ENCODE data around the gene ZC3H4. TPM values are rescaled to one million over a fixed set of nuclear protein-coding genes. Genes with fewer than 3 reads are reported as not detected.
A peak's percentile ranks its signal among the peaks of the same experiment; 100 is the strongest.

The ZC3H4 gene
- total RNA-seq, 1 donor from 2014 or later, result 49.3 TPM

DNA sequence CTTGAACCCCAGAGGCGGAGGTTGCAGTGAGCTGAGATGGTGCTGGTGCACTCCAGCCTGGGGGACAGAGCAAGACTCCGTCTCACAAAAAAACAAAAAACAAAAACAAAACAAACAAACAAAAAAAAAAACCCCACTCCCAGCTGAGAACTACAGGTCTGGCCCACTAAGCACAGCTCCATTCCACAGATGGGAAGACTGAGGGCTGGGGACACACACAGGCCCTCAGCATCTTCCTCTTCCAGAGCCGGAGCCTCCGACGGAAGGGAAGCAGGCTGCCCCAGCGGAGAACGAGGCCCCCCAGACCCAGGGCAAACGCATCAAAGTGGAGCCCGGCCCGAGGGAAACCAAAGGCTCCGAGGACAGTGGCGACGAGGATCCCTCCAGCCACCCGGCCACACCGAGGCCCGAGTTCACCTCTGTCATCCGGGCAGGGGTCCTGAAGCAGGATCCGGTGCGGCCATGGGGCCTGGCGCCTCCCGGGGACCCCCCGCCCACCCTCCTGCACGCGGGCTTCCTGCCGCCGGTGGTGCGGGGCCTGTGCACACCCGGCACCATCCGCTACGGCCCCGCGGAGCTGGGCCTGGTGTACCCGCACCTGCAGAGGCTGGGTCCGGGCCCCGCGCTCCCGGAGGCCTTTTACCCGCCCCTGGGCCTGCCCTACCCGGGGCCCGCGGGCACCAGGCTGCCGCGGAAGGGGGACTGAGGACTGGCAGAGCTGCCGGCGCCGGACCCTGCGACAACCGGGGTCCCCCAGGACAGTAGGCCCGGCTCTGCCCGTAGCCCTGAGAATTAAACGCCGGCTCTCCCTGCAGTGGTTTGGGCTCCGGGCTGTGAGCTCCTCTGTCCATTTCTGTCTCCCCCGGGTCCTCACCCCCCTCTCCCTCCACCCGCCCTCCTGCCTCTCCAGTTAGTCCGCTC is 68.4 kb downstream of the ZC3H4 start:
- DNase-seq (no peak), ATAC-seq (no peak)
- Histone ChIP-seq H3K4me1 (peaks cover 11% of the 10 kb centered on the region), H3K27me3 (ENCODE audit: low read depth) (no peaks in the 10 kb centered on the region), H3K9me3 (no peaks in the 10 kb centered on the region), H3K27ac (no peak overlapping the region), H3K36me3 (no peaks in the 10 kb centered on the region), H3K4me3 (no peak overlapping the region)
- intact Hi-C loops (cut with DNase I), result no loop called here
- no peak for TF ChIP-seq CTCF (IDR thresholded peaks at IDR 0.05)

- intact Hi-C loops (cut with DNase I), result no loop called here
- Histone ChIP-seq H3K9me3 (no peaks in the 10 kb centered on the region), H3K27me3 (ENCODE audit: low read depth) (no peaks in the 10 kb centered on the region), H3K27ac (no peak overlapping the region), H3K4me3 (no peak overlapping the region), H3K4me1 (peaks cover 7% of the 10 kb centered on the region), H3K36me3 (no peaks in the 10 kb centered on the region)
- no peak for TF ChIP-seq CTCF (IDR thresholded peaks at IDR 0.05)
- no peak for ATAC-seq
- DNase-seq, result no peak
Observed at GRCh38 chr19:47040869-47041268, 72.7 kb downstream of the ZC3H4 start.

GRCh38 chr19:47039239-47039874 is 74.2 kb downstream of the ZC3H4 start:
- Histone ChIP-seq H3K4me3 (no peak overlapping the region), H3K27me3 (ENCODE audit: low read depth) (no peaks in the 10 kb centered on the region), H3K27ac (no peak overlapping the region), H3K4me1 (peaks cover 15% of the 10 kb centered on the region), H3K36me3 (no peaks in the 10 kb centered on the region), H3K9me3 (no peaks in the 10 kb centered on the region)
- ATAC-seq (no peak), DNase-seq (no peak)
- intact Hi-C loops (cut with DNase I), result no loop called here
- no peak for TF ChIP-seq CTCF (IDR thresholded peaks at IDR 0.05)

- no peak for DNase-seq
- TF ChIP-seq CTCF (IDR thresholded peaks at IDR 0.05), result no peak
- H3K4me1 ChIP-seq, result peaks cover 15% of the 10 kb centered on the region
- ATAC-seq, result no peak
- no peaks in the 10 kb centered on the region for H3K9me3 ChIP-seq
- no peaks in the 10 kb centered on the region for H3K27me3 ChIP-seq (ENCODE audit: low read depth)
- H3K36me3 ChIP-seq, result no peaks in the 10 kb centered on the region
- intact Hi-C loops (cut with DNase I), result no loop called here
- no peak overlapping the region for H3K4me3 ChIP-seq
- no peak overlapping the region for H3K27ac ChIP-seq
Observed at GRCh38 chr19:47037766-47038165, 75.8 kb downstream of the ZC3H4 start.

DNA sequence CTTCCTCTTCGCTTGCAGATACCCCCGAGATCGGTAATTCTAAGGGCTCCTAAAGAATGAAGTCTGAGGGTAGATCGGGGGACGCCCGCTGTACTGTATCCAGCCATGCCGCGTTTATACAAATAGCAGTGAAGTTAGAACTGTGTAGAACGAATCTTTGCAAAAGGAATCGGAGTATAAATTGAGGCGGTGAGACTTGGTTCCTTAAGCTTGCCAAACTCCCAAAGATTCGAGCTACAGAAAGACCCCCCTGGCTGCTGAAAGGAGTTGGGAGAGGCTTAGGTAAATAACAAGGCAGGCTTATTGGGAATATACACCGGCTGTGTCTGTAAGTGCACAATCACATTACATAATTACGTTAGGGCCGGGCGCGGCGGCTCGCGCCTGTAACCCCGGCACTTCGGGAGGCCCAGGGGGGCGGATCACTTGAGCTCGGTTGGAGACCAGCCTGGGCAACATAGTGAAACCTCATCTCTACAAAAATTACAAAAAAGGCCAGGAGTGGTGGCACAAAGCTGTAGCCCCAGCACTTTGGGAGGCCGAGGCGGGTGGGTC is 77.4 kb downstream of the ZC3H4 start:
- intact Hi-C loops (cut with DNase I), result no loop called here

More for the DNA sequence above, 77.4 kb downstream of the ZC3H4 start:
- H3K27ac ChIP-seq, result peak overlapping the region; percentile 64
- no peak for TF ChIP-seq CTCF (IDR thresholded peaks at IDR 0.05)
- peaks cover 15% of the 10 kb centered on the region for H3K4me1 ChIP-seq
- DNase-seq (peak; percentile 69), ATAC-seq (peak; percentile 59 to 71)
- H3K9me3 ChIP-seq, result no peaks in the 10 kb centered on the region
- peak overlapping the region; percentile 52 for H3K4me3 ChIP-seq
- H3K36me3 ChIP-seq, result no peaks in the 10 kb centered on the region
- H3K27me3 ChIP-seq (ENCODE audit: low read depth), result peaks cover 12% of the 10 kb centered on the region

All from lower lobe of right lung (tissue), 2 donors.